PC-9 (cell line): ENCODE measurements around the gene SNAI3. TPM values are rescaled to one million over a fixed set of nuclear protein-coding genes. Genes with fewer than 3 reads are reported as not detected.

Experiments used
- BruUV-seq: library from RNA; stranded (reverse); fragments of 400-500 nt; replicated peaks from 2 replicates; lab custom pipeline; 2021; lab: Mats Ljungman, UMichigan
- CTCF ChIA-PET: fragments of 300-600 bp; sonication (Branson Sonifier 250); formaldehyde crosslinking; loops from one replicate; lab custom pipeline; 2022; ENCODE audit warnings: antibody characterized with exemption; lab: Charles Lee
- POLR2A ChIA-PET: fragments of 300-600 bp; sonication (Branson Sonifier 250); formaldehyde crosslinking; loops from one replicate; lab custom pipeline; 2022; ENCODE audit warnings: antibody characterized with exemption; ENCODE audit not compliant: unreplicated experiment; lab: Charles Lee
- DNase-seq, 2 experiments: peaks; one replicate each; pipeline versions ENCODE4 v3.0.0 to v3.0.0-alpha.2; 2015 to 2022; ENCODE audit warnings: mixed read lengths in 1 of 2
- H2AFZ ChIP-seq: fragments of 200-600 bp; sonication (generic); 2 replicates; pipeline ENCODE4 v1.8.1; 2017; ENCODE audit warnings: antibody characterized with exemption
- H3F3A ChIP-seq: fragments of 200-600 bp; sonication (generic); 2 replicates; pipeline ENCODE4 v1.8.1; 2017; ENCODE audit warnings: antibody characterized with exemption, mild to moderate bottlenecking, low read depth; ENCODE audit not compliant: insufficient read depth
- H3K27ac ChIP-seq: fragments of 200-600 bp; sonication (generic); 2 replicates; pipeline ENCODE4 v1.6.1; 2016; ENCODE audit warnings: mixed run types
- H3K27me3 ChIP-seq: fragments of 200-600 bp; sonication (generic); 2 replicates; pipeline ENCODE4 v1.6.1; 2016; ENCODE audit warnings: low read depth, mixed run types; ENCODE audit not compliant: insufficient read depth
- H3K36me3 ChIP-seq: fragments of 200-600 bp; sonication (generic); 2 replicates; pipeline ENCODE4 v1.6.1; 2016; ENCODE audit warnings: low read depth, mixed run types
- H3K4me1 ChIP-seq: fragments of 200-600 bp; sonication (generic); replicated peaks from 2 replicates; pipeline ENCODE4 v1.6.1; 2016; ENCODE audit warnings: mixed run types; ENCODE audit not compliant: insufficient read depth
- H3K4me2 ChIP-seq: fragments of 200-600 bp; sonication (generic); 2 replicates; pipeline ENCODE4 v1.6.1; 2017; ENCODE audit warnings: mixed run types
- H3K4me3 ChIP-seq: fragments of 200-600 bp; sonication (generic); 2 replicates; pipeline ENCODE4 v1.6.1; 2016; ENCODE audit warnings: mixed run types
- H3K79me2 ChIP-seq: fragments of 200-600 bp; sonication (generic); 2 replicates; pipeline ENCODE4 v1.6.1; 2017; ENCODE audit warnings: low read depth, mixed run types
- H3K9me2 ChIP-seq: fragments of 200-600 bp; sonication (generic); 2 replicates; pipeline ENCODE4 v1.8.1; 2017; ENCODE audit warnings: mild to moderate bottlenecking; ENCODE audit not compliant: insufficient read depth
- H3K9me3 ChIP-seq: fragments of 200-600 bp; sonication (generic); 2 replicates; pipeline ENCODE4 v1.8.1; 2016; ENCODE audit warnings: low read depth; ENCODE audit not compliant: insufficient read depth
- H4K20me1 ChIP-seq: fragments of 200-600 bp; sonication (generic); 2 replicates; pipeline ENCODE4 v1.8.1; 2017; ENCODE audit not compliant: insufficient read depth
- CTCF ChIP-seq: fragments of 200-600 bp; sonication (generic); conservative IDR thresholded peaks from 2 replicates; pipeline ENCODE4 v1.6.1; 2017; ENCODE audit warnings: mixed run types, antibody characterized with exemption, mild to moderate bottlenecking, moderate library complexity
- EZH2 ChIP-seq: fragments of 200-600 bp; sonication (generic); IDR thresholded peaks from 2 replicates; pipeline ENCODE4 v1.8.0; 2017; ENCODE audit warnings: antibody characterized with exemption, low read depth
- intact Hi-C: fragments of 100-400 bp; cut with micrococcal nuclease; formaldehyde crosslinking; loops from one replicate; pipeline ENCODE4 v1.10.0; 2022; ENCODE audit not compliant: unreplicated experiment
- total RNA-seq: library from RNA; stranded (reverse); gene quantifications from 2 replicates; pipeline ENCODE4 v1.2.3, GENCODE V29; 2021

SNAI3 gene
- total RNA-seq, 1 experiment from 2014 or later = 1.3 TPM

DNA sequence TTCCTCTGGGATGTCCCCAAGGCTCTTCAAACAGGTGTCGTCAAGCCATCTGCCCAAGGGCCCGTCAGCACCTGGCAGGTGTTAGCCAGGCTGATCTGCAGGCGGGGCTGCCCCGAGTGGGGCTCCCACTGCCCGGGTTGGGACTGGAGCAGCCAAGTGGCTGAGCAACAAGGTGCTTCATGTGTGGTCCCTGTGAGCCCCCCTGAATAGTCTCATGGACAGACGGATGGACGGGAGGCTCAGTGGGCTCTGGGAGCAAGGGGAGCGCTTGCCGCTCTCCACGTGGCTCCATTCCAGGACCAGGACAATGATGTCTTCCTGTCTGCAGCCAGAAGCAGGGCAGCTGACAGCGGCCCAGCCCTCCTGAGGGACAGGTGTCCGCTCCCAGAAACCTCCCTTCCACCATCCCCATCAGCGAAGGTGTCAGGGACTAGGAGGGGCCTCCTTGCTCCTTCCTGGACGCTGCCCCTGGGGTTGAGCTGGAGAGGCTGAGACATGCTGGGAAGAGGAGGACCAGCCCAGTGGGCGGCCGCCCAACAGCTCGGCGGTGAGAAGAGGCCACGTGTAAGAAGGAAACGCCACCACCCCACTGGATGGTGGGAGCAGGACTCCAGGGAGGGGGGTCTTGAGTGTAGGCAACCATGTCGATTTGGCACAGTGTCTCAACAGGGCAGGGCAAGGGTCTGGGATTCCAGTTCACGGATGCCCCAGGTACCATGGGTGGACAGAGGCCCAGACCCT, 9.6 kb downstream of the SNAI3 start:
- Histone ChIP-seq H2AFZ (no peak overlapping the region), H3K79me2 (no peaks in the 10 kb centered on the region), H3K27ac (no peak overlapping the region), H3K36me3 (no peaks in the 10 kb centered on the region), H3K9me3 (no peaks in the 10 kb centered on the region), H3K4me1 (peaks cover 16% of the 10 kb centered on the region), H4K20me1 (no peaks in the 10 kb centered on the region; the same call in 1 of the 2 replicates), H3F3A (peaks cover 8% of the 10 kb centered on the region; the same call in 1 of the 2 replicates), H3K27me3 (no peaks in the 10 kb centered on the region), H3K4me2 (no peak overlapping the region), H3K9me2 (no peaks in the 10 kb centered on the region), H3K4me3 (no peak overlapping the region)
- POLR2A ChIA-PET = no interaction called here
- TF ChIP-seq CTCF (no peak), EZH2 (no peak)
- CTCF ChIA-PET = no interaction called here
- no TSS peak for BruUV-seq
- intact Hi-C loops = no loop called here
- DNase-seq = no peak

DNA sequence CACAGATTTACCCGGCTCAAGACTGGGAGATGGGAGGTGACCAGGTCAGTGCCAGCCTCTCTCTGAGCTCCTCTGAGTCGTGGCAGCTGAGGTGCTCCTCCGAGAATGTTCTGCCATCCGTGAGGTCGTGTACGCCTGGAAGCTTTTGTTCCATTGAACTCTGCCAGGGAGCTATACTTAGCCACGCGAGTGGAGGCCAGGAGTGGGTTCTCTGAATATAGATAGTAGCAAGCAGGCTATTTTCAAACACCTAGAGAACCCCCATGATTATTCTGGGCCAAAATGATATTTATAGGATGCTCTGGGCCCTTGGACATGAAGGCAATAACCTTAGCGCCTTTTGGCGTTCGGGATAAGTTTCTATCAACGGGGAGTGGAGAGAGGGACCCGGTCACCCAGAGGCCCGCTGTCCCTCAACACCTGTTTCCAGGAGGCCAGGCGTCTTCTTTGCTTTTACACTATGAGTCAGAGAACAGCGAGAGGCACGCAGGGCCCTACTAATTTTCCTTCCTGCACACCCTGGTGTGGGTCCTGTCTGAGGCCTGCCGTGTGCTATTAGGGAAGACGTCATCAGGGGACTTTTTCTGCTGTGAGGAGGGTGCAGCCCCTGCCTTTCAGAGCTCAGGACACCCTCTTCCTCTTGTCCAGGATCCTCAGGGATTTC, 12.5 kb downstream of the SNAI3 start:
- H3K79me2 ChIP-seq = no peaks in the 10 kb centered on the region
- no peak overlapping the region for H3K4me3 ChIP-seq
- ChIA-PET CTCF (no interaction called here), POLR2A (no interaction called here)
- intact Hi-C loops = no loop called here
- H3K9me3 ChIP-seq = no peaks in the 10 kb centered on the region
- no TSS peak for BruUV-seq
- 0 out of 2 replicates have a peak, but pooled peaks cover 2% of the 10 kb centered on the region for H3F3A ChIP-seq
- H3K4me1 ChIP-seq = peaks cover 4% of the 10 kb centered on the region; the same call in 1 of the 2 replicates
- H2AFZ ChIP-seq = no peak overlapping the region
- no peaks in the 10 kb centered on the region; the same call in 1 of the 2 replicates for H4K20me1 ChIP-seq
- H3K9me2 ChIP-seq = no peaks in the 10 kb centered on the region
- no peaks in the 10 kb centered on the region for H3K36me3 ChIP-seq
- H3K27ac ChIP-seq = no peak overlapping the region
- DNase-seq = no peak
- H3K4me2 ChIP-seq = no peak overlapping the region
- TF ChIP-seq CTCF (no peak), EZH2 (no peak)
- no peaks in the 10 kb centered on the region for H3K27me3 ChIP-seq

GRCh38 chr16:88672776-88673175, 13.5 kb downstream of the SNAI3 start:
- no peak for DNase-seq
- TF ChIP-seq EZH2 = no peak
- TF ChIP-seq CTCF = peak; percentile 43; the same call in 1 of the 2 replicates
- Histone ChIP-seq H3K27ac (no peak overlapping the region), H3K4me1 (no peaks in the 10 kb centered on the region), H3F3A (0 out of 2 replicates have a peak, but pooled peaks cover 2% of the 10 kb centered on the region), H3K79me2 (no peaks in the 10 kb centered on the region), H3K27me3 (no peaks in the 10 kb centered on the region), H3K9me3 (no peaks in the 10 kb centered on the region), H3K36me3 (no peaks in the 10 kb centered on the region), H3K9me2 (no peaks in the 10 kb centered on the region), H3K4me2 (no peak overlapping the region), H2AFZ (no peak overlapping the region), H3K4me3 (no peak overlapping the region), H4K20me1 (no peaks in the 10 kb centered on the region)
- ChIA-PET CTCF (interaction anchor here (0.7 kb wide), 1 partner anchor 443 kb away, joined by 4 read pairs; no protein-coding TSS in a partner anchor), POLR2A (interaction anchor here (0.6 kb wide), 1 partner anchor 428 kb away, joined by 3 read pairs; no protein-coding TSS in a partner anchor)
- BruUV-seq = no TSS peak
- intact Hi-C loops = no loop called here
